ENCODE measurements around the gene PCGF2.

DNA sequence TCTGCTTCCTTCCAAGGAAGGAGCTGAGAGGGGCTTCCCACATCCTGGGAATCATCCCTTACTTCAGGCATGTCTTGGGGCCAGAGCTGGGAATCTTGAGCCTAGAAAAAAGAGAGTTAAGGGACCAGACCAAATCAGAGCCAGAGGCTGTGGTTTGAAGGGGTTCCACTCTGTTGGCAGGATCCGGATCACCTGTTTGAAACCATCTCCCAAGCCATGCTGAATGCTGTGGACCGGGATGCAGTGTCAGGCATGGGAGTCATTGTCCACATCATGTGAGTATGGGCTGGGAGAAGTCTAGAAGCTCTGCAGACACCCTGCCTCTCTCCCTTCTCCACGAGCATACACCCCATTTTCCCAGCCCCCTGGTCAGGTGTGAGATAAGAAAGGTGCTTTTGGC, 14.1 kb upstream of the PCGF2 start:
- no peak for TF ChIP-seq EZH2 (IDR thresholded peaks at IDR 0.05; ENCODE audit: borderline replicate concordance, low read length)
- TF ChIP-seq, protein P1, sequence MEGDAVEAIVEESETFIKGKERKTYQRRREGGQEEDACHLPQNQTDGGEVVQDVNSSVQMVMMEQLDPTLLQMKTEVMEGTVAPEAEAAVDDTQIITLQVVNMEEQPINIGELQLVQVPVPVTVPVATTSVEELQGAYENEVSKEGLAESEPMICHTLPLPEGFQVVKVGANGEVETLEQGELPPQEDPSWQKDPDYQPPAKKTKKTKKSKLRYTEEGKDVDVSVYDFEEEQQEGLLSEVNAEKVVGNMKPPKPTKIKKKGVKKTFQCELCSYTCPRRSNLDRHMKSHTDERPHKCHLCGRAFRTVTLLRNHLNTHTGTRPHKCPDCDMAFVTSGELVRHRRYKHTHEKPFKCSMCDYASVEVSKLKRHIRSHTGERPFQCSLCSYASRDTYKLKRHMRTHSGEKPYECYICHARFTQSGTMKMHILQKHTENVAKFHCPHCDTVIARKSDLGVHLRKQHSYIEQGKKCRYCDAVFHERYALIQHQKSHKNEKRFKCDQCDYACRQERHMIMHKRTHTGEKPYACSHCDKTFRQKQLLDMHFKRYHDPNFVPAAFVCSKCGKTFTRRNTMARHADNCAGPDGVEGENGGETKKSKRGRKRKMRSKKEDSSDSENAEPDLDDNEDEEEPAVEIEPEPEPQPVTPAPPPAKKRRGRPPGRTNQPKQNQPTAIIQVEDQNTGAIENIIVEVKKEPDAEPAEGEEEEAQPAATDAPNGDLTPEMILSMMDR (IDR thresholded peaks at IDR 0.05; ENCODE audit: low read length) = no peak

All from OCI-LY1 (cell line).